ENCODE data around the gene DICER1. TPM values are rescaled to one million over a fixed set of nuclear protein-coding genes. Genes with fewer than 3 reads are reported as not detected.

DICER1 gene
- total and polyA plus RNA-seq, 9 of the 15 experiments (the other 6 are each of a cell fraction or from before 2014, with no cell fraction given): 2.5 to 23.2 (median 12.4) TPM

GRCh38 chr14:95157327-95158189 lies at the start of gene DICER1 (continued):
- TF ChIP-seq TSHZ1 (CRISPR knock-in tag; IDR thresholded peaks at IDR 0.05): no peak
- TF ChIP-seq ZNF740 (CRISPR knock-in tag; IDR thresholded peaks at IDR 0.05): peak; percentile 63; the same call in 1 of the 2 replicates
- TF ChIP-seq ZNF740 (tag; IDR thresholded peaks at IDR 0.05): peak in 1 of 2 experiments; percentile 57; a peak in 2 of 4 replicates
- peak; percentile 60 for TF ChIP-seq CREM (IDR thresholded peaks at IDR 0.05; ENCODE audit: low read depth)
- no peak for TF ChIP-seq DDX20 (tag; IDR thresholded peaks at IDR 0.05; ENCODE audit: low read depth)
- TF ChIP-seq MED1 (CRISPR knock-in tag; IDR thresholded peaks at IDR 0.05; ENCODE audit: borderline replicate concordance): no peak
- no peak for TF ChIP-seq TRIM24 (IDR thresholded peaks at IDR 0.05)
- peak; percentile 45 for TF ChIP-seq CCNT2 (IDR thresholded peaks at IDR 0.05; ENCODE audit: borderline replicate concordance, extremely low read depth, insufficient read length, low read depth, low read length)
- TF ChIP-seq MXD1 (CRISPR knock-in tag; IDR thresholded peaks at IDR 0.05; ENCODE audit: borderline replicate concordance, poor library complexity, severe bottlenecking): no peak
- peak; percentile 81 for TF ChIP-seq PHF20 (IDR thresholded peaks at IDR 0.05; ENCODE audit: partially characterized antibody)
- TF ChIP-seq TAF15 (IDR thresholded peaks at IDR 0.05; ENCODE audit: low read depth, low read length): peak; percentile 97; the same call in 1 of the 2 replicates
- TF ChIP-seq TAF1 (IDR thresholded peaks at IDR 0.05; ENCODE audit: control insufficient read depth, extremely low read depth, insufficient read depth, low read length, severe bottlenecking): peak; percentile 27
- TF ChIP-seq IFI16 (CRISPR knock-in tag; IDR thresholded peaks at IDR 0.05): no peak
- TF ChIP-seq ZNF57 (CRISPR knock-in tag; IDR thresholded peaks at IDR 0.05): no peak
- no peak for TF ChIP-seq NCOA2 (IDR thresholded peaks at IDR 0.05; ENCODE audit: partially characterized antibody in 2 of 2)
- TF ChIP-seq RBM17 (IDR thresholded peaks at IDR 0.05; ENCODE audit: borderline replicate concordance, low read depth, low read length): no peak
- no peak for TF ChIP-seq THAP7 (CRISPR knock-in tag; IDR thresholded peaks at IDR 0.05)
- peak; percentile 60 for TF ChIP-seq EP400 (IDR thresholded peaks at IDR 0.05)
- no peak for TF ChIP-seq FOXA3 (CRISPR knock-in tag; conservative IDR thresholded peaks at IDR 0.05 in 1 of 2, IDR thresholded peaks at IDR 0.05 in 1 of 2)
- peak; percentile 39 for TF ChIP-seq POLR2B (IDR thresholded peaks at IDR 0.05; ENCODE audit: low read depth, partially characterized antibody)

All from K562 (cell line).